CD4-positive, alpha-beta memory T cell (primary cell): ENCODE measurements around the gene ZNF343. TPM values are rescaled to one million over a fixed set of nuclear protein-coding genes. Genes with fewer than 3 reads are reported as not detected.
"Not testable (repeated sequence)": the region's sequence is repeated elsewhere in the genome, so short reads cannot be mapped to it uniquely, and the experiment has no call there.

Experiments
- CTCF ChIA-PET: fragments of 350-600 bp; sonication (Branson Sonifier 250); formaldehyde crosslinking; loops from one replicate; lab custom pipeline; 2021; ENCODE audit warnings: inconsistent platforms; ENCODE audit not compliant: partially characterized antibody; lab: Charles Lee
- POLR2A ChIA-PET: fragments of 350-600 bp; sonication (Branson Sonifier 250); formaldehyde crosslinking; loops from one replicate; lab custom pipeline; 2021; ENCODE audit not compliant: partially characterized antibody; lab: Charles Lee
- DNase-seq, 5 donors: peaks; one replicate each; pipeline versions ENCODE4 v3.0.0 to v3.0.0-alpha.2; 2020 to 2022; ENCODE audit warnings: mixed read lengths in 1 of 5
- H3K27ac ChIP-seq: one replicate; pipeline ENCODE4 v1.7.0; 2013; ENCODE audit warnings: low read depth, low read length
- H3K27me3 ChIP-seq: 2 replicates; pipeline ENCODE4 v1.7.0; 2013; ENCODE audit warnings: mild to moderate bottlenecking, low read length, moderate library complexity; ENCODE audit not compliant: insufficient read depth
- H3K36me3 ChIP-seq: 2 replicates; pipeline ENCODE4 v1.7.0; 2013; ENCODE audit warnings: mild to moderate bottlenecking, low read length, moderate library complexity; ENCODE audit not compliant: insufficient read depth
- H3K4me1 ChIP-seq: 2 replicates; pipeline ENCODE4 v1.7.0; 2013; ENCODE audit warnings: mild to moderate bottlenecking, low read length, moderate library complexity; ENCODE audit not compliant: insufficient read depth
- H3K4me3 ChIP-seq, 2 donors: one replicate each; pipeline ENCODE4 v1.7.0; 2013; ENCODE audit warnings: low read length in 2 of 2, mild to moderate bottlenecking in 1 of 2
- H3K9me3 ChIP-seq, 2 donors: one replicate each; pipeline ENCODE4 v1.7.0; 2013; ENCODE audit warnings: low read length in 2 of 2, control low read depth in 1 of 2; ENCODE audit not compliant: control insufficient read depth in 1 of 2
- H3K27ac Mint-ChIP-seq, 7 donors: one replicate each; pipeline ENCODE4 v1.8.0; 2020 to 2021; ENCODE audit warnings: mixed read lengths in 7 of 7, mild to moderate bottlenecking in 6 of 7, inconsistent platforms in 3 of 7, moderate library complexity in 3 of 7
- H3K27me3 Mint-ChIP-seq, 2 donors: one replicate each; pipeline ENCODE4 v1.8.0; 2020 to 2021; ENCODE audit warnings: mixed read lengths in 2 of 2
- H3K36me3 Mint-ChIP-seq, 2 donors: one replicate each; pipeline ENCODE4 v1.8.0; 2020 to 2021; ENCODE audit warnings: mixed read lengths in 2 of 2, inconsistent platforms in 1 of 2, mild to moderate bottlenecking in 1 of 2
- H3K4me1 Mint-ChIP-seq, 4 donors: one replicate each; pipeline ENCODE4 v1.8.0; 2020 to 2021; ENCODE audit warnings: mixed read lengths in 4 of 4, mild to moderate bottlenecking in 1 of 4
- H3K4me3 Mint-ChIP-seq, 8 donors: one replicate each; pipeline ENCODE4 v1.8.0; 2020 to 2021; ENCODE audit warnings: mixed read lengths in 8 of 8, mild to moderate bottlenecking in 7 of 8, moderate library complexity in 6 of 8, inconsistent platforms in 3 of 8
- H3K9me3 Mint-ChIP-seq, 8 donors: one replicate each; pipeline ENCODE4 v1.8.0; 2020 to 2021; ENCODE audit warnings: mixed read lengths in 8 of 8, mild to moderate bottlenecking in 5 of 8, inconsistent platforms in 3 of 8, moderate library complexity in 1 of 8
- intact Hi-C: fragments of 100-400 bp; cut with micrococcal nuclease; formaldehyde crosslinking; loops from one replicate; pipeline ENCODE4 v1.15.1; 2023
- polyA plus RNA-seq, 2 donors: library from polyadenylated mRNA; unstranded; fragments of 300-500 nt; fragmentation: Illumina TruSeq; gene quantifications; one replicate each; pipeline ENCODE4 v1.2.3, GENCODE V29; 2021
- total RNA-seq, 2 experiments: library from RNA; stranded (reverse); gene quantifications; one replicate each; pipeline ENCODE4 v1.2.3, GENCODE V29; 2021

ZNF343 gene
- total and polyA plus RNA-seq, 4 experiments from 2014 or later, result 2.5 to 12.0 (median 8.9) TPM

DNA sequence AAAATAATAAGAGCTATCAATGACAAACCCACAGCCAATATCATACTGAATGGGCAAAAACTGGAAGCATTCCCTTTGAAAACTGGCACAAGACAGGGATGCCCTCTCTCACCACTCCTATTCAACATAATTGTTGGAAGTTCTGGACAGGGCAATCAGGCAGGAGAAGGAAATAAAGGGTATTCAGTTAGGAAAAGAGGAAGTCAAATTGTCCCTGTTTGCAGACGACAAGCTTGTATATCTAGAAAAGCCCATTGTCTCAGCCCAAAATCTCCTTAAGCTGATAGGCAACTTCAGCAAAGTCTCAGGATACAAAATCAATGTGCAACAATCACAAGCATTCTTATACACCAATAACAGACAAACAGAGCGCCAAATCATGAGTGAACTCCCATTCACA lies 3.9 kb downstream of the ZNF343 start:
- H3K4me3 ChIP-seq, H3K27ac Mint-ChIP-seq, H3K4me3 Mint-ChIP-seq, H3K9me3 ChIP-seq, DNase-seq, POLR2A ChIA-PET, H3K36me3 ChIP-seq, H3K27me3 Mint-ChIP-seq, H3K9me3 Mint-ChIP-seq, H3K27me3 ChIP-seq, H3K27ac ChIP-seq: not testable (repeated sequence)
- H3K4me1 Mint-ChIP-seq, result peaks cover 13 to 33% (median 18%) of the 10 kb centered on the region in 4 donors
- CTCF ChIA-PET, result interaction anchor here (2.9 kb wide), 1 partner anchor 17 kb away, joined by 13 read pairs; no protein-coding TSS in a partner anchor
- intact Hi-C loops, result loop anchor here (5.0 kb wide), 1 partner anchor 147 kb away; the partner anchor contains the start of gene NOP56
- H3K36me3 Mint-ChIP-seq, result peaks cover 13 to 22% of the 10 kb centered on the region in 2 donors
- peaks cover 15% of the 10 kb centered on the region for H3K4me1 ChIP-seq

DNA sequence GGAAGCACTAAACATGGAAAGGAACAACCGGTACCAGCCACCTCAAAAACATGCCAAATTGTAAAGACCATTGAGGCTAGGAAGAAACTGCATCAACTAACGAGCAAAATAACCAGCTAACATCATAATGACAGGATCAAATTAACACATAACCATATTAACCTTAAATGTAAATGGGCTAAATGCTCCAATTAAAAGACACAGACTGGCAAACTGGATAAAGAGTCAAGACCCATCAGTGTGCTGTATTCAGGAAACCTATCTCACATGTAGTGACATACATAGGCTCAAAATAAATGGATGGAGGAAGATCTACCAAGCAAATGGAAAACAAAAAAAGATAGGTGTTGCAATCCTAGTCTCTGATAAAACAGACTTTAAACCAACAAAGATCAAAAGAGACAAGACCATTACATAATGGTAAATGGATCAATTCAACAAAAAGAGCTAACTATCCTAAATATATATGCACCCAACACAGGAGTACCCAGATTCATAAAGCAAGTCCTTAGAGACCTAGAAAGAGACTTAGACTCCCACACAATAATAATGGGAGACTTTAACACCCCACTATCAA lies 5.8 kb downstream of the ZNF343 start:
- H3K27me3 ChIP-seq, H3K9me3 ChIP-seq, H3K27ac Mint-ChIP-seq, intact Hi-C loops, H3K4me1 ChIP-seq, H3K9me3 Mint-ChIP-seq, POLR2A ChIA-PET, H3K36me3 ChIP-seq, H3K27me3 Mint-ChIP-seq, H3K4me3 ChIP-seq, H3K27ac ChIP-seq, DNase-seq: not testable (repeated sequence)
- CTCF ChIA-PET, result interaction anchor here (2.9 kb wide), 1 partner anchor 19 kb away, joined by 13 read pairs; no protein-coding TSS in a partner anchor
- Mint-ChIP-seq H3K4me3 (peak overlapping the region in 1 of 8 donors; percentile 64), H3K4me1 (peaks cover 4 to 18% (median 9%) of the 10 kb centered on the region in 4 donors), H3K36me3 (peaks cover 18 to 32% of the 10 kb centered on the region in 2 donors)

DNA sequence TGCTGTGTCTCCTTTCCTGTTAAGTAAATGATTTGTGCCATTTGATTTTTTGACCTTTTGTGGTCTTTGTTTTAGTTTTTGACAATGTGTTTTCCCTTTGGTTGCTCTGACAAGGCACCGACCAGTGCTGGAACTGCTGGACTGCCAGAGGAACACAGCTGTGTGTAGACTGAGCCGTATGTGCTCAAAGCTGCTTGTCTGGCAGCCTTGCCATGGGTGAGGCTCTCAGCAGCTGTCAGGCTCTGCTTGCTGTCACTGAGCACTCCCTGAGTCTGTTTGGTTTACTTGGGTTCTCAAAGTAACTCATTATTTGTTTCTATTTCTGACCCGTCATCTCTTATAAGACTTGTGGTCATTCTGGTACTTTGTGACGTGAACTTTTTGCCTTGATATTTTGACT lies 23.1 kb downstream of the ZNF343 start:
- ChIA-PET CTCF (no interaction called here), POLR2A (no interaction called here)
- no peak overlapping the region for H3K27ac Mint-ChIP-seq
- no peaks in the 10 kb centered on the region for H3K9me3 ChIP-seq
- H3K4me1 Mint-ChIP-seq, result no peaks in the 10 kb centered on the region
- peaks cover 14% of the 10 kb centered on the region for H3K36me3 ChIP-seq
- peaks cover 69 to 83% of the 10 kb centered on the region in 2 donors for H3K36me3 Mint-ChIP-seq
- no peaks in the 10 kb centered on the region for H3K4me1 ChIP-seq
- no peak overlapping the region for H3K4me3 ChIP-seq
- H3K27ac ChIP-seq, result no peak overlapping the region
- no peaks in the 10 kb centered on the region for H3K27me3 ChIP-seq
- no peak for DNase-seq
- H3K27me3 Mint-ChIP-seq, result no peaks in the 10 kb centered on the region
- intact Hi-C loops, result no loop called here
- H3K9me3 Mint-ChIP-seq, result peaks cover 0 to 6% (median 3%) of the 10 kb centered on the region in 8 donors
- no peak overlapping the region for H3K4me3 Mint-ChIP-seq

DNA sequence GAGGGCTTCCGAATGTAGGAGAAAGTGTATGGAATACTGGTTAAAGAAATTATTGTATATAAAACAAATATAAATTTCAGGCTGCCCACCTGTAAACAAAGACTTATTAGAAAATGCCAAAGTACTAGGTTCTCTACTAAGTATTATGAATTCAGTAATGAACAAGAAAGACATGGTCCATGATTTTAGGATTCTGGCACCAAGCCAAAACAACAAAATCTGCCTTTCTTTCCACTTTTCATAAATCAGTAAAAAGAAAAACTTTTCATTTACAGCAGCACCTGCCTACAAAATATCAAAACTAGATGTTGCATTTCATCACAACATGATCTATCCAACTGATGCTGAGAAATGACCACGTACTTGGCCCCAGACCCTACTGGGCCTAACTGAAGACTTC lies 23.6 kb downstream of the ZNF343 start:
- Mint-ChIP-seq H3K9me3 (peaks cover 0 to 11% (median 3%) of the 10 kb centered on the region in 8 donors), H3K4me3 (no peak overlapping the region), H3K36me3 (peaks cover 71 to 83% of the 10 kb centered on the region in 2 donors), H3K27ac (no peak overlapping the region), H3K4me1 (no peaks in the 10 kb centered on the region), H3K27me3 (no peaks in the 10 kb centered on the region)
- no peak for DNase-seq
- ChIA-PET CTCF (no interaction called here), POLR2A (interaction anchor here (2.2 kb wide), 1 partner anchor 15 kb away, joined by 8 read pairs; the partner anchor contains the start of gene SNRPB)
- no peak overlapping the region for H3K4me3 ChIP-seq
- H3K36me3 ChIP-seq, result peaks cover 14% of the 10 kb centered on the region
- H3K4me1 ChIP-seq, result no peaks in the 10 kb centered on the region
- H3K27me3 ChIP-seq, result no peaks in the 10 kb centered on the region
- H3K27ac ChIP-seq, result no peak overlapping the region
- no peaks in the 10 kb centered on the region for H3K9me3 ChIP-seq
- intact Hi-C loops, result no loop called here

DNA sequence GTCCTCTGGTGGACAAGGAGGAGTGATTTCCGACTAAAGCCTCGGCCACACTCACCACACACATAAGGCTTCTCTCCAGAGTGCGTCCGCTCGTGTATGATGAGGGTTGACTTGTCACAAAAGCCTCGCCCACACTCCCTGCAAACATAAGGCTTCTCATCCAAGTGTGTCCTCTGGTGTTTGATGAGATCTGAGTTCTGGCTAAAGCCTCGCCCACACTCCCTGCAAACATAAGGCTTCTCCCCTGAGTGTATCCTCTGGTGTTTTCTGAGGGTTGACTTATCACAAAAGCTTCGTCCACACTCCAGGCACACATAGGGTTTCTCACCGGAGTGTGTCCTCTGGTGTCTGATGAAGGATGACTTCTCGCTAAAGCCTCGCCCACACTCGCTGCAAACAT lies 25.2 kb downstream of the ZNF343 start:
- no peaks in the 10 kb centered on the region for H3K9me3 ChIP-seq
- Mint-ChIP-seq H3K27me3 (no peaks in the 10 kb centered on the region), H3K36me3 (peaks cover 60 to 75% of the 10 kb centered on the region in 2 donors), H3K9me3 (peaks cover 0 to 11% (median 4%) of the 10 kb centered on the region in 8 donors), H3K4me3 (peak overlapping the region in 1 of 8 donors; percentile 12), H3K27ac (no peak overlapping the region), H3K4me1 (no peaks in the 10 kb centered on the region)
- peaks cover 10% of the 10 kb centered on the region for H3K36me3 ChIP-seq
- H3K27ac ChIP-seq, result no peak overlapping the region
- intact Hi-C loops, result no loop called here
- ChIA-PET CTCF (no interaction called here), POLR2A (interaction anchor here (2.2 kb wide), 1 partner anchor 13 kb away, joined by 8 read pairs; the partner anchor contains the start of gene SNRPB)
- H3K4me1 ChIP-seq, result no peaks in the 10 kb centered on the region
- H3K4me3 ChIP-seq, result no peak overlapping the region
- DNase-seq, result no peak
- no peaks in the 10 kb centered on the region for H3K27me3 ChIP-seq

DNA sequence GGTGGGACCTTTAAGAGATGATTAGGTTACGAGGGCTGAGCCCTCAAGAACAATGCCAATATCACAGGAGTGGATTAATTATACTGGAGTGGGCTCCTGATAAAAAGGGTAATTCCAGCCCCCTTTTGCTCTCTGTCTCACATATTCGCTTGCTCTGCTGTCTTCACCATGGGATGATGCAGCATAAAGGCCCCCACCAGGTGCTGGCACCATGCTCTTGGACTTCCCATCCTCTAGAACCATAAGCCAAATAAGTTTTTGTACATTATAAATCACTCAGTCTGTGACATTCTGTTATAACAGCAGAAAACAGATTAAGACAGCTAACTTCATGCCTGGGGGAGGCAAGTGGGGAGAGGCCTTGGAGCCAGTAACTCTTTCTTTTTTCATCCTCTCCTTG lies 28.3 kb downstream of the ZNF343 start:
- H3K27ac ChIP-seq, result no peak overlapping the region
- Mint-ChIP-seq H3K27me3 (no peaks in the 10 kb centered on the region), H3K4me3 (no peak overlapping the region), H3K36me3 (peaks cover 43 to 59% of the 10 kb centered on the region in 2 donors), H3K27ac (no peak overlapping the region), H3K4me1 (no peaks in the 10 kb centered on the region), H3K9me3 (peaks cover 0 to 11% (median 4%) of the 10 kb centered on the region in 8 donors)
- no peaks in the 10 kb centered on the region for H3K4me1 ChIP-seq
- H3K27me3 ChIP-seq, result no peaks in the 10 kb centered on the region
- H3K4me3 ChIP-seq, result no peak overlapping the region
- intact Hi-C loops, result no loop called here
- DNase-seq, result no peak
- peaks cover 10% of the 10 kb centered on the region for H3K36me3 ChIP-seq
- ChIA-PET CTCF (no interaction called here), POLR2A (no interaction called here)
- no peaks in the 10 kb centered on the region for H3K9me3 ChIP-seq

DNA sequence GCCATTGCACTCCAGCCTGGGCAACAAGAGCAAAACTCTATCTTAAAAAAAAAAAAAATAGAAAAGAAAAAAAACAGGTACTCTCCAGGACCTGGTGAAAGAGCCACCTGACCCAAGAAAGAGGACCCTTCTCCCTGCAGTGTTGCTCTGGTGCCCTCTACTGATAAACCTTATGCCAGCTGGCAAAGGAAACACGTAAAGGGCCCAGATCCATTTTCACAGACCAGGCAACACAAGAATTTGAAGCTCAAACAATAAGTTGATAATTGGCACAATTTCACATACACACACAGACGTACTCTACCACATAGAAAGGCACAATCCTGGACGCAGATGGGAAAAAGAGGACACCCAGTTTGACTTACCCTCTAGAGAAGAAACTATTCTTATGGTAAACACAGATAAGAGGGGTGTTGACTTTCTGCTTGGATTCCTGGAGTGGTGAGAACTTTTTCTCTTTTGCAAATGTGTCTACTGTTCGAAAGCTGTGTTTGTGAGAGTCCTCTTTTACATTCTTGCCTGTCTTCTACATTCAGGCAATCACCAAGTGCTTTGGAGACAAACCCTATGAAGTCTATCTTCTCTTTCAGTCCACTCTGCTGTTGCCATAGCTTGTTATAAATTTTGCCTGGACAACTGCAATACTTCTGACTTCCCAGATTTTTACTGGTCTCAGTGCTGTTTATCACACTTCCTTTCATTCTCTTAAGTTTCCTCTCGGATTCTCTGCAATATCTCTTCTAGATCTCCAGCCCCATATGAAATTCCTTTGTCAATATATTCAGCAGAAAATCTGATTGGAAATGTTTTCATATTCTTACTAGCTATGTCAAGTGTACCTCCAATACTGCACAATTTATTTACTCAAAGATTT lies 31.7 kb downstream of the ZNF343 start:
- Mint-ChIP-seq H3K27me3 (no peaks in the 10 kb centered on the region), H3K4me1 (peaks cover 0 to 6% (median 3%) of the 10 kb centered on the region in 4 donors), H3K27ac (peak overlapping the region in 1 of 7 donors; percentile 7), H3K36me3 (peaks cover 15 to 28% of the 10 kb centered on the region in 2 donors), H3K9me3 (peaks cover 0 to 11% (median 3%) of the 10 kb centered on the region in 8 donors), H3K4me3 (no peak overlapping the region)
- DNase-seq, result no peak
- Histone ChIP-seq H3K4me3 (no peak overlapping the region), H3K36me3 (no peaks in the 10 kb centered on the region), H3K27ac (no peak overlapping the region), H3K27me3 (no peaks in the 10 kb centered on the region), H3K4me1 (no peaks in the 10 kb centered on the region), H3K9me3 (no peaks in the 10 kb centered on the region)
- intact Hi-C loops, result no loop called here
- CTCF ChIA-PET, result interaction anchor here (1.1 to 1.5 kb wide), 4 partner anchors 20 to 45 kb away, joined by 3 to 6 read pairs (median 4); no protein-coding TSS in a partner anchor
- POLR2A ChIA-PET, result no interaction called here
